PC-9 (cell line): ENCODE measurements around the gene TLR6. TPM values are rescaled to one million over a fixed set of nuclear protein-coding genes. Genes with fewer than 3 reads are reported as not detected.
A peak's percentile ranks its signal among the peaks of the same experiment; 100 is the strongest.

Source experiments
- BruUV-seq: library from RNA; stranded (reverse); fragments of 400-500 nt; replicated peaks from 2 replicates; lab custom pipeline; 2021; lab: Mats Ljungman, UMichigan
- CTCF ChIA-PET: fragments of 300-600 bp; sonication (Branson Sonifier 250); formaldehyde crosslinking; loops from one replicate; lab custom pipeline; 2022; ENCODE audit warnings: antibody characterized with exemption; lab: Charles Lee
- POLR2A ChIA-PET: fragments of 300-600 bp; sonication (Branson Sonifier 250); formaldehyde crosslinking; loops from one replicate; lab custom pipeline; 2022; ENCODE audit warnings: antibody characterized with exemption; ENCODE audit not compliant: unreplicated experiment; lab: Charles Lee
- DNase-seq, 2 experiments: peaks; one replicate each; pipeline versions ENCODE4 v3.0.0 to v3.0.0-alpha.2; 2015 to 2022; ENCODE audit warnings: mixed read lengths in 1 of 2
- H2AFZ ChIP-seq: fragments of 200-600 bp; sonication (generic); 2 replicates; pipeline ENCODE4 v1.8.1; 2017; ENCODE audit warnings: antibody characterized with exemption
- H3F3A ChIP-seq: fragments of 200-600 bp; sonication (generic); 2 replicates; pipeline ENCODE4 v1.8.1; 2017; ENCODE audit warnings: antibody characterized with exemption, mild to moderate bottlenecking, low read depth; ENCODE audit not compliant: insufficient read depth
- H3K27ac ChIP-seq: fragments of 200-600 bp; sonication (generic); 2 replicates; pipeline ENCODE4 v1.6.1; 2016; ENCODE audit warnings: mixed run types
- H3K27me3 ChIP-seq: fragments of 200-600 bp; sonication (generic); 2 replicates; pipeline ENCODE4 v1.6.1; 2016; ENCODE audit warnings: low read depth, mixed run types; ENCODE audit not compliant: insufficient read depth
- H3K36me3 ChIP-seq: fragments of 200-600 bp; sonication (generic); 2 replicates; pipeline ENCODE4 v1.6.1; 2016; ENCODE audit warnings: low read depth, mixed run types
- H3K4me1 ChIP-seq: fragments of 200-600 bp; sonication (generic); replicated peaks from 2 replicates; pipeline ENCODE4 v1.6.1; 2016; ENCODE audit warnings: mixed run types; ENCODE audit not compliant: insufficient read depth
- H3K4me2 ChIP-seq: fragments of 200-600 bp; sonication (generic); 2 replicates; pipeline ENCODE4 v1.6.1; 2017; ENCODE audit warnings: mixed run types
- H3K4me3 ChIP-seq: fragments of 200-600 bp; sonication (generic); 2 replicates; pipeline ENCODE4 v1.6.1; 2016; ENCODE audit warnings: mixed run types
- H3K79me2 ChIP-seq: fragments of 200-600 bp; sonication (generic); 2 replicates; pipeline ENCODE4 v1.6.1; 2017; ENCODE audit warnings: low read depth, mixed run types
- H3K9me2 ChIP-seq: fragments of 200-600 bp; sonication (generic); 2 replicates; pipeline ENCODE4 v1.8.1; 2017; ENCODE audit warnings: mild to moderate bottlenecking; ENCODE audit not compliant: insufficient read depth
- H3K9me3 ChIP-seq: fragments of 200-600 bp; sonication (generic); 2 replicates; pipeline ENCODE4 v1.8.1; 2016; ENCODE audit warnings: low read depth; ENCODE audit not compliant: insufficient read depth
- H4K20me1 ChIP-seq: fragments of 200-600 bp; sonication (generic); 2 replicates; pipeline ENCODE4 v1.8.1; 2017; ENCODE audit not compliant: insufficient read depth
- EZH2 ChIP-seq: fragments of 200-600 bp; sonication (generic); IDR thresholded peaks from 2 replicates; pipeline ENCODE4 v1.8.0; 2017; ENCODE audit warnings: antibody characterized with exemption, low read depth
- intact Hi-C: fragments of 100-400 bp; cut with micrococcal nuclease; formaldehyde crosslinking; loops from one replicate; pipeline ENCODE4 v1.10.0; 2022; ENCODE audit not compliant: unreplicated experiment
- total RNA-seq: library from RNA; stranded (reverse); gene quantifications from 2 replicates; pipeline ENCODE4 v1.2.3, GENCODE V29; 2021
- TF ChIP-seq, protein P1 (sequence below): fragments of 200-600 bp; sonication (generic); conservative IDR thresholded peaks from 2 replicates; pipeline ENCODE4 v1.6.1; 2017; ENCODE audit warnings: mixed run types, antibody characterized with exemption, mild to moderate bottlenecking, moderate library complexity

TLR6 gene
- total RNA-seq, 1 experiment from 2014 or later = 9.3 TPM

- Histone ChIP-seq H3F3A (no peaks in the 10 kb centered on the region), H3K4me2 (no peak overlapping the region), H3K9me2 (no peaks in the 10 kb centered on the region), H3K36me3 (no peaks in the 10 kb centered on the region), H2AFZ (0 out of 2 replicates have a peak overlapping the region, but pooled peaks have one; percentile 13), H3K4me1 (peaks cover 12% of the 10 kb centered on the region), H4K20me1 (no peaks in the 10 kb centered on the region), H3K4me3 (no peak overlapping the region), H3K27me3 (no peaks in the 10 kb centered on the region), H3K79me2 (no peaks in the 10 kb centered on the region), H3K9me3 (peaks cover 26% of the 10 kb centered on the region; the same call in 1 of the 2 replicates), H3K27ac (no peak overlapping the region)
- DNase-seq = no peak
- intact Hi-C loops = no loop called here
- BruUV-seq = no TSS peak
- ChIA-PET CTCF (no interaction called here), POLR2A (no interaction called here)
- no peak for TF ChIP-seq EZH2
- TF ChIP-seq, protein P1, sequence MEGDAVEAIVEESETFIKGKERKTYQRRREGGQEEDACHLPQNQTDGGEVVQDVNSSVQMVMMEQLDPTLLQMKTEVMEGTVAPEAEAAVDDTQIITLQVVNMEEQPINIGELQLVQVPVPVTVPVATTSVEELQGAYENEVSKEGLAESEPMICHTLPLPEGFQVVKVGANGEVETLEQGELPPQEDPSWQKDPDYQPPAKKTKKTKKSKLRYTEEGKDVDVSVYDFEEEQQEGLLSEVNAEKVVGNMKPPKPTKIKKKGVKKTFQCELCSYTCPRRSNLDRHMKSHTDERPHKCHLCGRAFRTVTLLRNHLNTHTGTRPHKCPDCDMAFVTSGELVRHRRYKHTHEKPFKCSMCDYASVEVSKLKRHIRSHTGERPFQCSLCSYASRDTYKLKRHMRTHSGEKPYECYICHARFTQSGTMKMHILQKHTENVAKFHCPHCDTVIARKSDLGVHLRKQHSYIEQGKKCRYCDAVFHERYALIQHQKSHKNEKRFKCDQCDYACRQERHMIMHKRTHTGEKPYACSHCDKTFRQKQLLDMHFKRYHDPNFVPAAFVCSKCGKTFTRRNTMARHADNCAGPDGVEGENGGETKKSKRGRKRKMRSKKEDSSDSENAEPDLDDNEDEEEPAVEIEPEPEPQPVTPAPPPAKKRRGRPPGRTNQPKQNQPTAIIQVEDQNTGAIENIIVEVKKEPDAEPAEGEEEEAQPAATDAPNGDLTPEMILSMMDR = no peak
Measured at GRCh38 chr4:38837334-38837733, 19.3 kb downstream of the TLR6 start.

DNA sequence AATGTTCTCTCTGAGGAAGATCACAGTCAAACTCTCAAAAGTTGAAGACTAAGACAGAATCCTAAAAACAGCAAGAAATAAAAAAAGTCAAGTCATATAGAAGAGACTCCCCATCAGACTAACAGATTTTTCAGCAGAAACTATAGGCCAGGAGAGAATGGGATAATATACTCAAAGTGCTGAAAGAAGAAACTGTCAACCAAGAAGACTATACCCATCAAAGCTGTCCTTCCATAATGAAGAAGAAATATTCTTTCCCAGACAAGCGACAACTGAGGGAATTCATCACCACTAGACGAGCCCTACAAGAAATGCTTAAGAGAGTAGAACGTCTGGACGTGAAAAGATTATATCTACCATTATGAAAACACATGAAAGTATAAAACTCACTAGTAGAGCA lies 22.0 kb downstream of the TLR6 start:
- no peaks in the 10 kb centered on the region for H3F3A ChIP-seq
- no peak overlapping the region for H3K4me3 ChIP-seq
- no peaks in the 10 kb centered on the region for H3K79me2 ChIP-seq
- POLR2A ChIA-PET = no interaction called here
- intact Hi-C loops = no loop called here
- H3K4me2 ChIP-seq = no peak overlapping the region
- no peak for DNase-seq
- no peaks in the 10 kb centered on the region for H4K20me1 ChIP-seq
- TF ChIP-seq, protein P1 = no peak
- TF ChIP-seq EZH2 = no peak
- H2AFZ ChIP-seq = no peak overlapping the region
- peaks cover 26% of the 10 kb centered on the region; the same call in 1 of the 2 replicates for H3K9me3 ChIP-seq
- BruUV-seq = no TSS peak
- no peak overlapping the region for H3K27ac ChIP-seq
- CTCF ChIA-PET = no interaction called here
- no peaks in the 10 kb centered on the region for H3K27me3 ChIP-seq
- no peaks in the 10 kb centered on the region for H3K36me3 ChIP-seq
- H3K4me1 ChIP-seq = peaks cover 12% of the 10 kb centered on the region
- no peaks in the 10 kb centered on the region for H3K9me2 ChIP-seq

- Histone ChIP-seq H3K27me3 (no peaks in the 10 kb centered on the region), H4K20me1 (no peaks in the 10 kb centered on the region), H3K4me1 (peaks cover 7% of the 10 kb centered on the region), H3K4me3 (no peak overlapping the region), H3K79me2 (no peaks in the 10 kb centered on the region), H3K9me3 (peaks cover 22% of the 10 kb centered on the region; the same call in 1 of the 2 replicates), H3K27ac (no peak overlapping the region), H3F3A (no peaks in the 10 kb centered on the region), H3K36me3 (no peaks in the 10 kb centered on the region), H3K9me2 (no peaks in the 10 kb centered on the region), H3K4me2 (no peak overlapping the region), H2AFZ (no peak overlapping the region)
- ChIA-PET CTCF (no interaction called here), POLR2A (no interaction called here)
- no TSS peak for BruUV-seq
- no peak for DNase-seq
- intact Hi-C loops = no loop called here
- TF ChIP-seq EZH2 = no peak
- TF ChIP-seq, protein P1 = no peak
Measured at GRCh38 chr4:38832624-38833528, 23.7 kb downstream of the TLR6 start.
